A549 (cell line): ENCODE data around the gene ZBED3. TPM values are rescaled to one million over a fixed set of nuclear protein-coding genes. Genes with fewer than 3 reads are reported as not detected.
"Not testable (repeated sequence)": the region's sequence is repeated elsewhere in the genome, so short reads cannot be mapped to it uniquely, and the experiment has no call there.

ENCODE experiments used
- ATAC-seq, 2 experiments: fragments of 200-7000 bp in 1 of 2; fragments of >200 bp in 1 of 2; cut with Nextera tagmentation in 1 of 2; cut with Tn5 transposase in 1 of 2; 3 replicates each; pipeline versions ENCODE4 v1.8.0 to v1.9.1; 2018 to 2020; ENCODE audit warnings: mild to moderate bottlenecking in 1 of 2, moderate library complexity in 1 of 2
- CTCF ChIA-PET: fragments of 300-600 bp; sonication (Branson Sonifier 250); formaldehyde crosslinking; extraction: SDS; loops from one replicate; lab custom pipeline; 2021; ENCODE audit warnings: antibody characterized with exemption, inconsistent platforms; lab: Yijun Ruan, JAX
- POLR2A ChIA-PET: fragments of 350-600 bp; formaldehyde crosslinking; extraction: SDS; loops from one replicate; lab custom pipeline; 2021; ENCODE audit warnings: antibody characterized with exemption, inconsistent platforms; lab: Yijun Ruan, JAX
- DNase-seq, 2 experiments: peaks; one replicate each; pipeline versions ENCODE4 v3.0.0 to v3.0.0-alpha.2; 2011 to 2016; ENCODE audit warnings: low read depth in 1 of 2, low spot score in 1 of 2
- FAIRE-seq: peaks from 2 replicates; lab custom pipeline; 2011; peaks lifted over from hg19 to GRCh38; lab: Jason Lieb, UNC
- H3K27ac ChIP-seq, 2 experiments: fragments of >200 bp; sonication (Bioruptor Twin); formaldehyde crosslinking; 3 replicates each; pipeline ENCODE4 v1.5.1; 2016 to 2017
- H3K4me1 ChIP-seq: fragments of >200 bp; sonication (Bioruptor Twin); formaldehyde crosslinking; 3 replicates; pipeline ENCODE4 v1.6.1; 2016
- H3K4me2 ChIP-seq: fragments of >200 bp; sonication (Bioruptor Twin); formaldehyde crosslinking; 3 replicates; pipeline ENCODE4 v1.6.1; 2016
- H3K4me3 ChIP-seq: fragments of >200 bp; sonication (Bioruptor Twin); formaldehyde crosslinking; 3 replicates; pipeline ENCODE4 v1.5.1; 2016
- H3K9me3 ChIP-seq: fragments of >200 bp; sonication (Bioruptor Twin); formaldehyde crosslinking; 3 replicates; pipeline ENCODE4 v1.6.1; 2016
- CBX8 ChIP-seq: fragments of 200-600 bp; sonication (generic); IDR thresholded peaks from 2 replicates; pipeline ENCODE4 v1.6.1; 2016
- E2F6 ChIP-seq: IDR thresholded peaks from 2 replicates; pipeline ENCODE4 v1.6.1; 2012; ENCODE audit warnings: low read depth, borderline replicate concordance
- ESRRA ChIP-seq: fragments of 150-350 bp; IDR thresholded peaks from 2 replicates; pipeline ENCODE4 v1.6.1; 2014; ENCODE audit warnings: mild to moderate bottlenecking, low read length, borderline replicate concordance
- FOSB ChIP-seq: fragments of 250-450 bp; sonication (Bioruptor Pico); IDR thresholded peaks from 2 replicates; pipeline ENCODE4 v1.5.0; 2020; ENCODE audit warnings: mild to moderate bottlenecking, moderate library complexity
- HOXB5 ChIP-seq: fragments of 250-450 bp; sonication (Bioruptor Pico); IDR thresholded peaks from 2 replicates; pipeline ENCODE4 v1.5.0; 2020; ENCODE audit warnings: mild to moderate bottlenecking, moderate library complexity
- MAZ ChIP-seq: fragments of 150-350 bp; IDR thresholded peaks from 2 replicates; pipeline ENCODE4 v1.6.1; 2014; ENCODE audit warnings: antibody characterized with exemption, low read depth, low read length, borderline replicate concordance
- MYC ChIP-seq: IDR thresholded peaks from 2 replicates; pipeline ENCODE4 v1.6.1; 2012; ENCODE audit warnings: mild to moderate bottlenecking, inconsistent platforms, low read length, improper control_type of control experiment, borderline replicate concordance
- NFE2L2 ChIP-seq: fragments of 150-350 bp; conservative IDR thresholded peaks from 2 replicates; pipeline ENCODE4 v1.6.1; 2014; ENCODE audit warnings: low read length
- NPAS2 ChIP-seq: fragments of 250-450 bp; sonication (Bioruptor Pico); IDR thresholded peaks from 2 replicates; pipeline ENCODE4 v1.8.0; 2022; ENCODE audit warnings: mild to moderate bottlenecking, moderate library complexity, borderline replicate concordance
- NR3C1 ChIP-seq: fragments of >200 bp; sonication (Bioruptor Twin); formaldehyde crosslinking; IDR thresholded peaks from 3 replicates; pipeline ENCODE4 v1.6.1; 2017
- POLR2AphosphoS2 ChIP-seq: conservative IDR thresholded peaks from 2 replicates; pipeline ENCODE4 v1.6.1; 2012; ENCODE audit warnings: low read length, improper control_type of control experiment, inconsistent platforms
- SREBF2 ChIP-seq: fragments of 450-650 bp; IDR thresholded peaks from 2 replicates; pipeline ENCODE4 v1.6.1; 2014; ENCODE audit warnings: mild to moderate bottlenecking, moderate library complexity
- TP53 ChIP-seq: fragments of 250-450 bp; sonication (Bioruptor Pico); IDR thresholded peaks from 2 replicates; pipeline ENCODE4 v1.5.0; 2021; ENCODE audit warnings: mild to moderate bottlenecking, moderate library complexity
- WGBS: methylation state at CpG from one replicate; pipeline ENCODE4 v1.1.6; 2017; ENCODE audit errors: missing lambda C conversion rate; 5-methylcytosine and 5-hydroxymethylcytosine counted together
- polyA plus RNA-seq, 4 experiments: library from polyadenylated mRNA; depleted of rRNA in 3 of 4; stranded (reverse); fragments of >200 nt; fragmentation: RNase III in 1 of 4; extraction: RNeasy Plus Mini Kit Qiagen cat#74134 plus additional on column Dnase treatment in 1 of 4; gene quantifications; 2 replicates in 3 of 4; 3 replicates in 1 of 4; pipeline ENCODE4 v1.2.3, GENCODE V29; 2011 to 2017
- TF ChIP-seq, protein P1 (sequence below): fragments of 450-650 bp; IDR thresholded peaks from 2 replicates; pipeline ENCODE4 v1.6.1; 2014; ENCODE audit warnings: antibody characterized with exemption
- TF ChIP-seq, protein P2 (sequence below): fragments of 250-450 bp; sonication (Bioruptor Pico); IDR thresholded peaks from 2 replicates; pipeline ENCODE4 v1.5.0; 2020; ENCODE audit warnings: low read depth, mild to moderate bottlenecking, moderate library complexity
- TF ChIP-seq, protein P3 (sequence below): IDR thresholded peaks from 2 replicates; pipeline ENCODE4 v1.6.1; 2012

Gene ZBED3
- polyA plus RNA-seq, 2 of the 4 experiments (the other 2 are of a cell fraction), result 4.1 to 10.5 TPM

GRCh38 chr5:77120706-77121105 is 33.6 kb upstream of the ZBED3 start:
- Histone ChIP-seq H3K27ac (no peak overlapping the region), H3K9me3 (no peaks in the 10 kb centered on the region), H3K4me1 (no peaks in the 10 kb centered on the region), H3K4me2 (no peak overlapping the region), H3K4me3 (no peak overlapping the region)
- CTCF ChIA-PET, result no interaction called here
- no peak for FAIRE-seq
- WGBS, result 56% methylated on average over 2 of the region's 2 CpGs
- POLR2A ChIA-PET, result no interaction called here
- no peak for ATAC-seq
- no peak for DNase-seq
- no peak for TF ChIP-seq CBX8
- TF ChIP-seq, protein P1, sequence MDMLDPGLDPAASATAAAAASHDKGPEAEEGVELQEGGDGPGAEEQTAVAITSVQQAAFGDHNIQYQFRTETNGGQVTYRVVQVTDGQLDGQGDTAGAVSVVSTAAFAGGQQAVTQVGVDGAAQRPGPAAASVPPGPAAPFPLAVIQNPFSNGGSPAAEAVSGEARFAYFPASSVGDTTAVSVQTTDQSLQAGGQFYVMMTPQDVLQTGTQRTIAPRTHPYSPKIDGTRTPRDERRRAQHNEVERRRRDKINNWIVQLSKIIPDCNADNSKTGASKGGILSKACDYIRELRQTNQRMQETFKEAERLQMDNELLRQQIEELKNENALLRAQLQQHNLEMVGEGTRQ, result no peak
- TF ChIP-seq HOXB5 (CRISPR knock-in tag), result no peak
- no peak for TF ChIP-seq NFE2L2
- no peak for TF ChIP-seq FOSB (CRISPR knock-in tag)

DNA sequence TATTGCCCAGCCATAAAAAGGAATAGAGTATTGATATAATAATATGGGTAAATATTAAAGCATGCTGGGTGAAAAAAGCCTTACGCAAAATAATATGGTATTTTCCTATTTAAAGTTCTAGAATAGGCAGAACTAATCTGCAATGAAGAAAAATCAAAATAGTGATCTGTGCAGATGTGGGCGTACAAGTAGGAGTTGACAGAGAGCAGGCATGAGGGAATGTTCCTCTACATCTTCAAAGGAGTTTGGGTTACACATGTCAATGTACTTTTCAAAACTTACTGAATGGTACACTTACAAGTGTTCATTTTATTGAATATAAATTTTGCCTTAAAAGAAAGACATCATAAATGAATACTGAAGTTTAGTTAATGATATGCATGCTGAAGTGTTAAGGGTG is 33.0 kb upstream of the ZBED3 start:
- CTCF ChIA-PET, result no interaction called here
- no peaks in the 10 kb centered on the region for H3K4me1 ChIP-seq
- H3K4me2 ChIP-seq, result no peak overlapping the region
- POLR2A ChIA-PET, result no interaction called here
- TF ChIP-seq POLR2AphosphoS2 (no peak), TP53 (CRISPR knock-in tag) (no peak), NFE2L2 (no peak), ESRRA (no peak)
- TF ChIP-seq, protein P2, sequence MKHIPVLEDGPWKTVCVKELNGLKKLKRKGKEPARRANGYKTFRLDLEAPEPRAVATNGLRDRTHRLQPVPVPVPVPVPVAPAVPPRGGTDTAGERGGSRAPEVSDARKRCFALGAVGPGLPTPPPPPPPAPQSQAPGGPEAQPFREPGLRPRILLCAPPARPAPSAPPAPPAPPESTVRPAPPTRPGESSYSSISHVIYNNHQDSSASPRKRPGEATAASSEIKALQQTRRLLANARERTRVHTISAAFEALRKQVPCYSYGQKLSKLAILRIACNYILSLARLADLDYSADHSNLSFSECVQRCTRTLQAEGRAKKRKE (CRISPR knock-in tag), result no peak
- WGBS, result 86% methylated on average over 2 of the region's 2 CpGs
- no peak overlapping the region for H3K27ac ChIP-seq
- DNase-seq (no peak), FAIRE-seq (no peak), ATAC-seq (no peak)
- H3K4me3 ChIP-seq, result no peak overlapping the region
- H3K9me3 ChIP-seq, result no peaks in the 10 kb centered on the region

DNA sequence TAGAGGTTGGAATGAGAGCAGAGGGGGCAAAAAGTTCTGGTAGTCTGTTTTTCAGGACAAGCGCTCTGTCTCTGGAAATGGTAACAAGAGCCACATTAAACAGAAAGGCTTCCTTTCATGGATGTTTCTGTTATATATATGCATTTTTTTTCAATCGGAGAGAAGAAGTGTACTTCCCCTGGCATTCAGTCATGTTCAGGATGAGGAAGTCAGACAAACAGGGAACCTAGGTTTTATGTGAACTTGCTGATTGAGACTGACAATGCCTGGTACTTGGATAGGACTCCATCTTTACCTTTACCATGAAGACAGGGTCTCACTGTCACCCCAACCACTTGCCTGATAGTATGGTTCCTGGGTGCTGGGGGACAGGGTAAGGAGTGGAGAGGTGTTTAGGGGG is 30.1 kb upstream of the ZBED3 start:
- TF ChIP-seq, protein P3, sequence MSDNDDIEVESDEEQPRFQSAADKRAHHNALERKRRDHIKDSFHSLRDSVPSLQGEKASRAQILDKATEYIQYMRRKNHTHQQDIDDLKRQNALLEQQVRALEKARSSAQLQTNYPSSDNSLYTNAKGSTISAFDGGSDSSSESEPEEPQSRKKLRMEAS, result no peak
- TF ChIP-seq FOSB (CRISPR knock-in tag) (no peak), SREBF2 (no peak), NPAS2 (no peak), MAZ (no peak), E2F6 (no peak), NR3C1 (no peak), MYC (no peak)
- ChIA-PET CTCF (no interaction called here), POLR2A (no interaction called here)
- Histone ChIP-seq H3K27ac (no peak overlapping the region), H3K4me1 (no peaks in the 10 kb centered on the region), H3K4me2 (no peak overlapping the region), H3K4me3 (no peak overlapping the region), H3K9me3 (peaks cover 5% of the 10 kb centered on the region; the same call in 1 of the 3 replicates)
- ATAC-seq (no peak), FAIRE-seq (no peak), DNase-seq (no peak)
- 86% methylated on average over 2 of the region's 2 CpGs for WGBS

GRCh38 chr5:77107035-77107434 is 19.9 kb upstream of the ZBED3 start:
- H3K9me3 ChIP-seq, H3K4me1 ChIP-seq, ATAC-seq, POLR2A ChIA-PET, FAIRE-seq, CTCF ChIA-PET, DNase-seq, H3K4me3 ChIP-seq, H3K4me2 ChIP-seq, H3K27ac ChIP-seq: not testable (repeated sequence)
- WGBS, result 86% methylated on average over 4 of the region's 4 CpGs
